ENCODE results near the gene TMPRSS9.

GRCh38 chr19:2330632-2331284 lies 29.3 kb upstream of the TMPRSS9 start:
- TF ChIP-seq POLR2A (IDR thresholded peaks at IDR 0.05) (no peak), POLR2AphosphoS5 (IDR thresholded peaks at IDR 0.05) (peak in 2 of 3 donors; percentile 60 to 62), EP300 (IDR thresholded peaks at IDR 0.05) (no peak)
- TF ChIP-seq, protein P1, sequence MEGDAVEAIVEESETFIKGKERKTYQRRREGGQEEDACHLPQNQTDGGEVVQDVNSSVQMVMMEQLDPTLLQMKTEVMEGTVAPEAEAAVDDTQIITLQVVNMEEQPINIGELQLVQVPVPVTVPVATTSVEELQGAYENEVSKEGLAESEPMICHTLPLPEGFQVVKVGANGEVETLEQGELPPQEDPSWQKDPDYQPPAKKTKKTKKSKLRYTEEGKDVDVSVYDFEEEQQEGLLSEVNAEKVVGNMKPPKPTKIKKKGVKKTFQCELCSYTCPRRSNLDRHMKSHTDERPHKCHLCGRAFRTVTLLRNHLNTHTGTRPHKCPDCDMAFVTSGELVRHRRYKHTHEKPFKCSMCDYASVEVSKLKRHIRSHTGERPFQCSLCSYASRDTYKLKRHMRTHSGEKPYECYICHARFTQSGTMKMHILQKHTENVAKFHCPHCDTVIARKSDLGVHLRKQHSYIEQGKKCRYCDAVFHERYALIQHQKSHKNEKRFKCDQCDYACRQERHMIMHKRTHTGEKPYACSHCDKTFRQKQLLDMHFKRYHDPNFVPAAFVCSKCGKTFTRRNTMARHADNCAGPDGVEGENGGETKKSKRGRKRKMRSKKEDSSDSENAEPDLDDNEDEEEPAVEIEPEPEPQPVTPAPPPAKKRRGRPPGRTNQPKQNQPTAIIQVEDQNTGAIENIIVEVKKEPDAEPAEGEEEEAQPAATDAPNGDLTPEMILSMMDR (IDR thresholded peaks at IDR 0.05): no peak
